Globus pallidus (tissue), 1 donor: ENCODE data around the gene WRAP53.
"Not testable (repeated sequence)": the region's sequence is repeated elsewhere in the genome, so short reads cannot be mapped to it uniquely, and the experiment has no call there.

Experiments
- DNase-seq: peaks from one replicate; pipeline ENCODE4 v3.0.0-alpha.2; 2015; ENCODE audit warnings: low spot score

The WRAP53 gene

GRCh38 chr17:7687908-7688807 is at the start of gene WRAP53:
Gene WRAP53, plus strand, starts transcription at chr17:7688477. Its CDS starts 172 bp downstream, at chr17:7688649.
- peak; percentile 98 for DNase-seq

GRCh38 chr17:7640783-7641182 is 47.5 kb upstream of the WRAP53 start:
- no peak for DNase-seq

GRCh38 chr17:7641635-7642034 is 46.6 kb upstream of the WRAP53 start:
- DNase-seq = not testable (repeated sequence)

- no peak for DNase-seq
Observed at GRCh38 chr17:7644775-7645174, 43.5 kb upstream of the WRAP53 start.

GRCh38 chr17:7646457-7646856 is 41.8 kb upstream of the WRAP53 start:
- DNase-seq = no peak

GRCh38 chr17:7647018-7647417 is 41.3 kb upstream of the WRAP53 start:
- no peak for DNase-seq

GRCh38 chr17:7650509-7651096 is 37.7 kb upstream of the WRAP53 start, which contains the start of gene ATP1B2:
Gene ATP1B2, plus strand, starts transcription at chr17:7650926. Its CDS starts 593 bp downstream, at chr17:7651519.
- peak; percentile 67 for DNase-seq

GRCh38 chr17:7651097-7651664 is 37.1 kb upstream of the WRAP53 start:
- DNase-seq = no peak

GRCh38 chr17:7651665-7652387 is 36.5 kb upstream of the WRAP53 start:
- no peak for DNase-seq

- DNase-seq = no peak
Observed at GRCh38 chr17:7652388-7653356, 35.6 kb upstream of the WRAP53 start.

- DNase-seq = no peak
Observed at GRCh38 chr17:7654832-7655540, 33.3 kb upstream of the WRAP53 start.

- DNase-seq = no peak
Observed at GRCh38 chr17:7655541-7655840, 32.8 kb upstream of the WRAP53 start.

GRCh38 chr17:7656958-7657609 is 31.2 kb upstream of the WRAP53 start:
- DNase-seq = peak; percentile 74

- peak; percentile 76 for DNase-seq
Observed at GRCh38 chr17:7667656-7668406, 20.4 kb upstream of the WRAP53 start.

- no peak for DNase-seq
Observed at GRCh38 chr17:7668482-7668881, 19.8 kb upstream of the WRAP53 start.

- no peak for DNase-seq
Observed at GRCh38 chr17:7673239-7673638, 15.0 kb upstream of the WRAP53 start.

GRCh38 chr17:7674934-7675333 is 13.3 kb upstream of the WRAP53 start:
- no peak for DNase-seq

GRCh38 chr17:7676533-7676932 is 11.7 kb upstream of the WRAP53 start:
- DNase-seq = no peak

GRCh38 chr17:7677388-7678067 is 10.7 kb upstream of the WRAP53 start:
- DNase-seq = no peak
